ENCODE data around the gene SRRD.

Gene SRRD

GRCh38 chr22:26460202-26460601 is 23.5 kb upstream of the SRRD start:
- H3K9me3 ChIP-seq (ENCODE audit: insufficient read depth, low read depth, low read length): no peaks in the 10 kb centered on the region
- H2AFZ ChIP-seq (ENCODE audit: insufficient read depth, low read length, poor library complexity): no peak overlapping the region
- no peak overlapping the region for H3K9ac ChIP-seq (ENCODE audit: low read length)
- no peak overlapping the region for H3K14ac ChIP-seq (ENCODE audit: low read length)
- WGBS (ENCODE audit: extremely low coverage, insufficient coverage, insufficient read length): no CpG with 5 or more reads among the region's 6 CpGs
- H2BK5ac ChIP-seq (ENCODE audit: low read depth, low read length, poor library complexity): no peak overlapping the region
- H2BK120ac ChIP-seq (ENCODE audit: insufficient read depth, low read length, poor library complexity): no peak overlapping the region
- no peaks in the 10 kb centered on the region for H3K79me2 ChIP-seq (ENCODE audit: control insufficient read depth, insufficient read depth, low read length, poor library complexity)
- H2AK5ac ChIP-seq (ENCODE audit: low read length): no peak overlapping the region
- no peak overlapping the region for H4K91ac ChIP-seq (ENCODE audit: low read depth, low read length)
- peaks cover 17 to 19% of the 10 kb centered on the region in 2 experiments for H3K4me1 ChIP-seq (ENCODE audit: control insufficient read depth in 1 of 2, insufficient read depth in 2 of 2, low read length in 2 of 2)
- no peak for DNase-seq
- no peak overlapping the region for H3K4ac ChIP-seq (ENCODE audit: low read depth, low read length)
- no peaks in the 10 kb centered on the region for H3K27me3 ChIP-seq (ENCODE audit: insufficient read depth, low read length)
- H4K8ac ChIP-seq (ENCODE audit: low read depth, low read length): no peak overlapping the region
- no peak overlapping the region for H3K27ac ChIP-seq (ENCODE audit: low read depth, low read length)
- H3K4me3 ChIP-seq (ENCODE audit: low read depth, low read length): no peak overlapping the region
- H3K79me1 ChIP-seq (ENCODE audit: low read length): peaks cover 6% of the 10 kb centered on the region
- no peak overlapping the region for H3K23ac ChIP-seq (ENCODE audit: low read length)
- H3K36me3 ChIP-seq (ENCODE audit: control insufficient read depth in 1 of 2, insufficient read depth in 2 of 2, low read length in 2 of 2): peaks cover 33 to 46% of the 10 kb centered on the region in 2 experiments
- no peak overlapping the region for H3K18ac ChIP-seq (ENCODE audit: low read length)
- no peak overlapping the region for H3K4me2 ChIP-seq (ENCODE audit: low read length)
- no peak overlapping the region for H4K12ac ChIP-seq (ENCODE audit: low read depth, low read length)
- no peak overlapping the region for H2BK12ac ChIP-seq (ENCODE audit: low read length)

GRCh38 chr22:26461188-26461810 is 22.4 kb upstream of the SRRD start:
- Histone ChIP-seq H4K91ac (ENCODE audit: low read depth, low read length) (peak overlapping the region; percentile 7), H2BK12ac (ENCODE audit: low read length) (no peak overlapping the region), H3K4me2 (ENCODE audit: low read length) (no peak overlapping the region), H3K23ac (ENCODE audit: low read length) (no peak overlapping the region), H3K27me3 (ENCODE audit: insufficient read depth, low read length) (no peaks in the 10 kb centered on the region), H3K18ac (ENCODE audit: low read length) (no peak overlapping the region), H3K4me1 (ENCODE audit: control insufficient read depth in 1 of 2, insufficient read depth in 2 of 2, low read length in 2 of 2) (peaks cover 17 to 19% of the 10 kb centered on the region in 2 experiments), H3K4me3 (ENCODE audit: low read depth, low read length) (no peak overlapping the region), H4K8ac (ENCODE audit: low read depth, low read length) (no peak overlapping the region), H2AFZ (ENCODE audit: insufficient read depth, low read length, poor library complexity) (no peak overlapping the region), H3K4ac (ENCODE audit: low read depth, low read length) (no peak overlapping the region), H3K79me1 (ENCODE audit: low read length) (peaks cover 6% of the 10 kb centered on the region), H3K9ac (ENCODE audit: low read length) (no peak overlapping the region), H4K12ac (ENCODE audit: low read depth, low read length) (no peak overlapping the region), H3K14ac (ENCODE audit: low read length) (no peak overlapping the region), H3K79me2 (ENCODE audit: control insufficient read depth, insufficient read depth, low read length, poor library complexity) (no peaks in the 10 kb centered on the region), H2BK5ac (ENCODE audit: low read depth, low read length, poor library complexity) (no peak overlapping the region), H2AK5ac (ENCODE audit: low read length) (no peak overlapping the region), H3K36me3 (ENCODE audit: control insufficient read depth in 1 of 2, insufficient read depth in 2 of 2, low read length in 2 of 2) (peaks cover 39 to 52% of the 10 kb centered on the region in 2 experiments), H3K27ac (ENCODE audit: low read depth, low read length) (no peak overlapping the region), H3K9me3 (ENCODE audit: insufficient read depth, low read depth, low read length) (no peaks in the 10 kb centered on the region), H2BK120ac (ENCODE audit: insufficient read depth, low read length, poor library complexity) (no peak overlapping the region)
- WGBS (ENCODE audit: extremely low coverage, insufficient coverage, insufficient read length): no CpG with 5 or more reads among the region's 3 CpGs
- peak; percentile 46 to 78 for DNase-seq

- H2AK5ac ChIP-seq (ENCODE audit: low read length): no peak overlapping the region
- no CpG with 5 or more reads among the region's 5 CpGs for WGBS (ENCODE audit: extremely low coverage, insufficient coverage, insufficient read length)
- H3K4ac ChIP-seq (ENCODE audit: low read depth, low read length): no peak overlapping the region
- H3K79me1 ChIP-seq (ENCODE audit: low read length): peaks cover 6% of the 10 kb centered on the region
- peak overlapping the region; percentile 42 for H2BK12ac ChIP-seq (ENCODE audit: low read length)
- peak overlapping the region; percentile 47 for H4K91ac ChIP-seq (ENCODE audit: low read depth, low read length)
- H3K4me3 ChIP-seq (ENCODE audit: low read depth, low read length): no peak overlapping the region
- H3K9ac ChIP-seq (ENCODE audit: low read length): no peak overlapping the region
- no peak overlapping the region for H3K27ac ChIP-seq (ENCODE audit: low read depth, low read length)
- H4K8ac ChIP-seq (ENCODE audit: low read depth, low read length): no peak overlapping the region
- H4K12ac ChIP-seq (ENCODE audit: low read depth, low read length): no peak overlapping the region
- no peaks in the 10 kb centered on the region for H3K27me3 ChIP-seq (ENCODE audit: insufficient read depth, low read length)
- no peak overlapping the region for H2BK120ac ChIP-seq (ENCODE audit: insufficient read depth, low read length, poor library complexity)
- H2BK5ac ChIP-seq (ENCODE audit: low read depth, low read length, poor library complexity): no peak overlapping the region
- no peaks in the 10 kb centered on the region for H3K79me2 ChIP-seq (ENCODE audit: control insufficient read depth, insufficient read depth, low read length, poor library complexity)
- peaks cover 17 to 19% of the 10 kb centered on the region in 2 experiments for H3K4me1 ChIP-seq (ENCODE audit: control insufficient read depth in 1 of 2, insufficient read depth in 2 of 2, low read length in 2 of 2)
- no peak overlapping the region for H3K23ac ChIP-seq (ENCODE audit: low read length)
- H3K14ac ChIP-seq (ENCODE audit: low read length): peak overlapping the region; percentile 32
- no peak overlapping the region for H3K18ac ChIP-seq (ENCODE audit: low read length)
- no peak for DNase-seq
- no peak overlapping the region for H2AFZ ChIP-seq (ENCODE audit: insufficient read depth, low read length, poor library complexity)
- no peaks in the 10 kb centered on the region for H3K9me3 ChIP-seq (ENCODE audit: insufficient read depth, low read depth, low read length)
- peaks cover 39 to 53% of the 10 kb centered on the region in 2 experiments for H3K36me3 ChIP-seq (ENCODE audit: control insufficient read depth in 1 of 2, insufficient read depth in 2 of 2, low read length in 2 of 2)
- H3K4me2 ChIP-seq (ENCODE audit: low read length): no peak overlapping the region
These were observed 21.6 kb upstream of the SRRD start for GRCh38 chr22:26462051-26462450.

GRCh38 chr22:26462641-26463040 is 21.0 kb upstream of the SRRD start:
- H3K14ac ChIP-seq (ENCODE audit: low read length): no peak overlapping the region
- WGBS (ENCODE audit: extremely low coverage, insufficient coverage, insufficient read length): no CpG with 5 or more reads among the region's 3 CpGs
- H3K18ac ChIP-seq (ENCODE audit: low read length): no peak overlapping the region
- H2BK120ac ChIP-seq (ENCODE audit: insufficient read depth, low read length, poor library complexity): no peak overlapping the region
- no peak overlapping the region for H2AK5ac ChIP-seq (ENCODE audit: low read length)
- H3K4me1 ChIP-seq (ENCODE audit: control insufficient read depth in 1 of 2, insufficient read depth in 2 of 2, low read length in 2 of 2): peaks cover 17 to 19% of the 10 kb centered on the region in 2 experiments
- H4K12ac ChIP-seq (ENCODE audit: low read depth, low read length): no peak overlapping the region
- no peak overlapping the region for H3K4ac ChIP-seq (ENCODE audit: low read depth, low read length)
- no peak for DNase-seq
- no peaks in the 10 kb centered on the region for H3K27me3 ChIP-seq (ENCODE audit: insufficient read depth, low read length)
- H3K4me2 ChIP-seq (ENCODE audit: low read length): no peak overlapping the region
- H2BK5ac ChIP-seq (ENCODE audit: low read depth, low read length, poor library complexity): no peak overlapping the region
- H4K91ac ChIP-seq (ENCODE audit: low read depth, low read length): no peak overlapping the region
- no peak overlapping the region for H3K23ac ChIP-seq (ENCODE audit: low read length)
- no peaks in the 10 kb centered on the region for H3K9me3 ChIP-seq (ENCODE audit: insufficient read depth, low read depth, low read length)
- H3K9ac ChIP-seq (ENCODE audit: low read length): no peak overlapping the region
- no peaks in the 10 kb centered on the region for H3K79me2 ChIP-seq (ENCODE audit: control insufficient read depth, insufficient read depth, low read length, poor library complexity)
- peaks cover 36 to 50% of the 10 kb centered on the region in 2 experiments for H3K36me3 ChIP-seq (ENCODE audit: control insufficient read depth in 1 of 2, insufficient read depth in 2 of 2, low read length in 2 of 2)
- H3K4me3 ChIP-seq (ENCODE audit: low read depth, low read length): no peak overlapping the region
- no peak overlapping the region for H3K27ac ChIP-seq (ENCODE audit: low read depth, low read length)
- H2BK12ac ChIP-seq (ENCODE audit: low read length): no peak overlapping the region
- peaks cover 6% of the 10 kb centered on the region for H3K79me1 ChIP-seq (ENCODE audit: low read length)
- no peak overlapping the region for H2AFZ ChIP-seq (ENCODE audit: insufficient read depth, low read length, poor library complexity)
- H4K8ac ChIP-seq (ENCODE audit: low read depth, low read length): no peak overlapping the region

Data from trophoblast cell (in vitro differentiated cells and primary cell).